Uterus (tissue), 2 donors: ENCODE results near the gene COLEC11.

Experiments used
- CTCF ChIP-seq, 4 experiments: fragments of 200-600 bp in 2 of 4; fragments of 450-650 bp in 2 of 4; sonication (generic) in 2 of 4; IDR thresholded peaks; one replicate each; pipeline ENCODE4 v1.5.1; 2016 to 2019; ENCODE audit warnings: antibody characterized with exemption in 4 of 4, mild to moderate bottlenecking in 2 of 4, moderate library complexity in 1 of 4
- POLR2A ChIP-seq, 2 donors: fragments of 450-650 bp; IDR thresholded peaks; one replicate each; pipeline ENCODE4 v1.6.1; 2016; ENCODE audit warnings: antibody characterized with exemption in 2 of 2, mild to moderate bottlenecking in 1 of 2, moderate library complexity in 1 of 2

- TF ChIP-seq CTCF (IDR thresholded peaks at IDR 0.05) (no peak), POLR2A (IDR thresholded peaks at IDR 0.05) (no peak)
Measured at GRCh38 chr2:3635171-3635974, 40.5 kb downstream of the COLEC11 start.
